K562 (cell line): ENCODE measurements around the gene CDCP1.

Source experiments
- POLR2AphosphoS2 ChIP-seq: IDR thresholded peaks from 2 replicates; pipeline ENCODE4 v1.6.1; 2012; ENCODE audit warnings: low read length, improper control_type of control experiment
- POLR2AphosphoS5 ChIP-seq: IDR thresholded peaks from 2 replicates; pipeline ENCODE4 v1.6.1; 2011; ENCODE audit warnings: mild to moderate bottlenecking, low read depth, low read length, moderate library complexity; ENCODE audit not compliant: control insufficient read depth, insufficient read depth
- SREBF2 ChIP-seq: sonication (generic); formaldehyde crosslinking; IDR thresholded peaks from 2 replicates; pipeline ENCODE4 v1.4.0; 2020; ENCODE audit warnings: mild to moderate bottlenecking, missing genetic modification reagents
- ZNF184 ChIP-seq: sonication (generic); formaldehyde crosslinking; IDR thresholded peaks from 2 replicates; pipeline ENCODE4 v1.5.0; 2020; ENCODE audit warnings: missing genetic modification reagents
- TF ChIP-seq, protein P1 (sequence below), 3 experiments: IDR thresholded peaks in 2 of 3; conservative IDR thresholded peaks in 1 of 3; 2 replicates each; pipeline ENCODE4 v1.5.1; 2011 to 2012; ENCODE audit warnings: low read length in 3 of 3, mild to moderate bottlenecking in 3 of 3, control low read depth in 2 of 3, improper control_type of control experiment in 1 of 3, inconsistent platforms in 1 of 3, low read depth in 1 of 3, mixed read lengths in 1 of 3, moderate library complexity in 1 of 3; ENCODE audit not compliant: insufficient read depth in 2 of 3

DNA sequence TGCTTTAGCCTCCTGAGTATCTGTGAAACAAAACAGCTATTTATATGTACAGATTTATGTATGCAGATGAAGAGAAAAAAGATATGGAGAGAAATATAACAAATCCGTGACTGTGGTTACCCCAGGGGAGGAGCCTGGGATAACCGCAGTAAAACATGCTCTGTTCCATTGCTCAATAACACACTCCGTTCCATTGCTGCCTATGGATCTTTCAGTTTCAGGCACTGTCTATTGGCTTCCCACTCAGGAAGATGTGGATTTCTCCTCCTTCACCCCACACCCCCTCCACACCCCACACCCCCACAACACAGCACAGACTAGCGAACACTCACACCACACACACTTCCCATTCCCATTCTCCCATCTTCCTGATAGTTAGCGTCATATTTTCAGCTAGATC lies 47.9 kb downstream of the CDCP1 start:
- TF ChIP-seq, protein P1, sequence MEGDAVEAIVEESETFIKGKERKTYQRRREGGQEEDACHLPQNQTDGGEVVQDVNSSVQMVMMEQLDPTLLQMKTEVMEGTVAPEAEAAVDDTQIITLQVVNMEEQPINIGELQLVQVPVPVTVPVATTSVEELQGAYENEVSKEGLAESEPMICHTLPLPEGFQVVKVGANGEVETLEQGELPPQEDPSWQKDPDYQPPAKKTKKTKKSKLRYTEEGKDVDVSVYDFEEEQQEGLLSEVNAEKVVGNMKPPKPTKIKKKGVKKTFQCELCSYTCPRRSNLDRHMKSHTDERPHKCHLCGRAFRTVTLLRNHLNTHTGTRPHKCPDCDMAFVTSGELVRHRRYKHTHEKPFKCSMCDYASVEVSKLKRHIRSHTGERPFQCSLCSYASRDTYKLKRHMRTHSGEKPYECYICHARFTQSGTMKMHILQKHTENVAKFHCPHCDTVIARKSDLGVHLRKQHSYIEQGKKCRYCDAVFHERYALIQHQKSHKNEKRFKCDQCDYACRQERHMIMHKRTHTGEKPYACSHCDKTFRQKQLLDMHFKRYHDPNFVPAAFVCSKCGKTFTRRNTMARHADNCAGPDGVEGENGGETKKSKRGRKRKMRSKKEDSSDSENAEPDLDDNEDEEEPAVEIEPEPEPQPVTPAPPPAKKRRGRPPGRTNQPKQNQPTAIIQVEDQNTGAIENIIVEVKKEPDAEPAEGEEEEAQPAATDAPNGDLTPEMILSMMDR (IDR thresholded peaks at IDR 0.05 in 2 of 3, conservative IDR thresholded peaks at IDR 0.05 in 1 of 3; ENCODE audit: insufficient read depth in 2 of 3, low read depth in 1 of 3, low read length in 3 of 3), result no peak
- TF ChIP-seq SREBF2 (no peak), ZNF184 (no peak), POLR2AphosphoS2 (no peak), POLR2AphosphoS5 (no peak)
